Ishikawa (cell line): ENCODE data around the gene ZNF263.

Experiments
- CEBPB ChIP-seq: IDR thresholded peaks from 2 replicates; pipeline ENCODE4 v1.6.1; 2012
- CREB1 ChIP-seq: IDR thresholded peaks from 2 replicates; pipeline ENCODE4 v1.6.1; 2012; ENCODE audit warnings: low read depth
- EGR1 ChIP-seq: IDR thresholded peaks from 2 replicates; pipeline ENCODE4 v1.6.1; 2012
- EP300 ChIP-seq: IDR thresholded peaks from 2 replicates; pipeline ENCODE4 v1.6.1; 2012; ENCODE audit warnings: borderline replicate concordance
- FOXM1 ChIP-seq: IDR thresholded peaks from 2 replicates; pipeline ENCODE4 v1.6.1; 2012; ENCODE audit warnings: low read depth, borderline replicate concordance
- MAX ChIP-seq: IDR thresholded peaks from 2 replicates; pipeline ENCODE4 v1.6.1; 2012
- NFIC ChIP-seq: IDR thresholded peaks from 2 replicates; pipeline ENCODE4 v1.6.1; 2012
- RAD21 ChIP-seq: IDR thresholded peaks from 2 replicates; pipeline ENCODE4 v1.6.1; 2012; ENCODE audit warnings: low read depth
- REST ChIP-seq: IDR thresholded peaks from 2 replicates; pipeline ENCODE4 v1.6.1; 2012; ENCODE audit warnings: low read depth, mild to moderate bottlenecking
- TAF1 ChIP-seq: IDR thresholded peaks from 2 replicates; pipeline ENCODE4 v1.6.1; 2012; ENCODE audit warnings: low read depth, mild to moderate bottlenecking
- TCF12 ChIP-seq: IDR thresholded peaks from 2 replicates; pipeline ENCODE4 v1.6.1; 2012; ENCODE audit warnings: low read depth
- TEAD4 ChIP-seq: IDR thresholded peaks from 2 replicates; pipeline ENCODE4 v1.6.1; 2012
- USF1 ChIP-seq: IDR thresholded peaks from 2 replicates; pipeline ENCODE4 v1.6.1; 2012
- YY1 ChIP-seq: IDR thresholded peaks from 2 replicates; pipeline ENCODE4 v1.6.1; 2012; ENCODE audit warnings: low read depth
- ZBTB7A ChIP-seq: IDR thresholded peaks from 2 replicates; pipeline ENCODE4 v1.6.1; 2012; ENCODE audit warnings: low read depth

ZNF263 gene

GRCh38 chr16:3274947-3275346 lies 8.3 kb upstream of the ZNF263 start:
- TF ChIP-seq EP300 (no peak), RAD21 (no peak), CEBPB (no peak), NFIC (no peak), CREB1 (no peak), TCF12 (no peak), TAF1 (no peak), EGR1 (no peak), USF1 (no peak), MAX (no peak), YY1 (no peak), FOXM1 (no peak), ZBTB7A (no peak)

- TF ChIP-seq REST (no peak), EP300 (no peak), CEBPB (no peak), YY1 (no peak), TCF12 (no peak), CREB1 (no peak), EGR1 (no peak), RAD21 (no peak), TEAD4 (no peak), TAF1 (no peak), MAX (no peak), NFIC (no peak), ZBTB7A (no peak)
These were observed 6.6 kb upstream of the ZNF263 start for GRCh38 chr16:3276679-3277078.

- TF ChIP-seq TCF12 (no peak), YY1 (no peak), EP300 (no peak), FOXM1 (no peak), USF1 (no peak), TEAD4 (no peak), ZBTB7A (no peak), CREB1 (no peak), CEBPB (no peak)
These were observed 2.0 kb upstream of the ZNF263 start for GRCh38 chr16:3281222-3281820.

- TF ChIP-seq ZBTB7A (no peak), TAF1 (no peak), REST (no peak), CEBPB (no peak), TEAD4 (no peak), MAX (no peak), NFIC (no peak), RAD21 (no peak), TCF12 (no peak), YY1 (no peak), EGR1 (no peak), USF1 (no peak), EP300 (no peak), CREB1 (no peak), FOXM1 (no peak)
These were observed 1.1 kb upstream of the ZNF263 start for GRCh38 chr16:3282103-3282729.
